HCT116 (cell line): ENCODE data around the gene ACMSD. TPM values are rescaled to one million over a fixed set of nuclear protein-coding genes. Genes with fewer than 3 reads are reported as not detected.

Experiments used
- ATAC-seq: fragments of 200-7000 bp; cut with Tn5 transposase; 2 replicates; pipeline ENCODE4 v1.9.1; 2020; ENCODE audit warnings: mild to moderate bottlenecking, moderate library complexity
- BruUV-seq: library from RNA; stranded (reverse); fragments of 400-500 nt; replicated peaks from 2 replicates; lab custom pipeline; 2021; lab: Mats Ljungman, UMichigan
- CTCF ChIA-PET: fragments of 300-600 bp; sonication (Branson Sonifier 250); formaldehyde crosslinking; loops from one replicate; lab custom pipeline; 2021; ENCODE audit warnings: antibody characterized with exemption; lab: Charles Lee
- POLR2A ChIA-PET: fragments of 300-600, 350-600 bp; sonication (Branson Sonifier 250); formaldehyde crosslinking; loops from one replicate; lab custom pipeline; 2021; ENCODE audit warnings: antibody characterized with exemption; lab: Charles Lee
- RAD21 ChIA-PET, 2 experiments: fragments of 300-600 bp; sonication (Branson Sonifier 250); formaldehyde crosslinking; loops; one replicate each; lab custom pipeline; 2023; ENCODE audit warnings: low total read pairs in 2 of 2; ENCODE audit not compliant: uncharacterized antibody in 2 of 2, unreplicated experiment in 2 of 2, low non-redundant PET in 1 of 2; lab: Charles Lee
- DNase-seq: peaks from one replicate; pipeline ENCODE4 v3.0.0-alpha.2; 2010; ENCODE audit warnings: low read depth, low spot score
- H2AFZ ChIP-seq: fragments of 200-600 bp; shearing (Covaris generic), sonication (generic); 2 replicates; pipeline ENCODE4 v1.6.1; 2017; ENCODE audit warnings: low read depth, mixed run types, mixed read lengths, antibody characterized with exemption, low read length; ENCODE audit not compliant: poor library complexity, severe bottlenecking
- H3K27ac ChIP-seq: 2 replicates; pipeline ENCODE4 v1.5.1; 2012; ENCODE audit warnings: low read depth, low read length
- H3K27me3 ChIP-seq: fragments of 200-600 bp; sonication (generic); 2 replicates; pipeline ENCODE4 v1.6.1; 2016; ENCODE audit warnings: mixed run types, low read length, mixed read lengths; ENCODE audit not compliant: insufficient read depth
- H3K36me3 ChIP-seq, 2 experiments: fragments of 200-500 bp in 1 of 2; fragments of 200-600 bp in 1 of 2; sonication (Bioruptor generic) in 1 of 2; sonication (generic) in 1 of 2; 2 replicates each; pipeline versions ENCODE4 v1.5.1 to v1.6.1; 2014 to 2016; ENCODE audit warnings: low read length in 2 of 2, inconsistent platforms in 1 of 2, mixed read lengths in 1 of 2, mixed run types in 1 of 2; ENCODE audit not compliant: insufficient read depth in 2 of 2, control insufficient read depth in 1 of 2
- H3K4me1 ChIP-seq, 2 experiments: fragments of 200-600 bp in 1 of 2; sonication (generic) in 1 of 2; 2 replicates each; pipeline versions ENCODE4 v1.5.1 to v1.6.1; 2012 to 2017; ENCODE audit warnings: low read length in 2 of 2, inconsistent platforms in 1 of 2, mild to moderate bottlenecking in 1 of 2, mixed read lengths in 1 of 2, mixed run types in 1 of 2, moderate library complexity in 1 of 2; ENCODE audit not compliant: insufficient read depth in 2 of 2, control insufficient read depth in 1 of 2
- H3K4me2 ChIP-seq: fragments of 200-600 bp; sonication (generic); 2 replicates; pipeline ENCODE4 v1.6.1; 2017; ENCODE audit warnings: mixed run types, low read length, mixed read lengths
- H3K4me3 ChIP-seq, 2 experiments: fragments of 200-600 bp in 1 of 2; sonication (generic) in 1 of 2; replicated peaks in 1 of 2; 2 replicates each; pipeline ENCODE4 v1.5.1; 2011 to 2016; ENCODE audit warnings: low read length in 2 of 2, control low read depth in 1 of 2, low read depth in 1 of 2, mild to moderate bottlenecking in 1 of 2, mixed read lengths in 1 of 2, mixed run types in 1 of 2
- H3K79me2 ChIP-seq: fragments of 200-600 bp; sonication (generic); 2 replicates; pipeline ENCODE4 v1.6.1; 2017; ENCODE audit warnings: mild to moderate bottlenecking, mixed run types, low read length, moderate library complexity, mixed read lengths; ENCODE audit not compliant: insufficient read depth
- H3K9ac ChIP-seq: fragments of 200-600 bp; sonication (generic); 2 replicates; pipeline ENCODE4 v1.6.1; 2016; ENCODE audit warnings: low read length, mixed read lengths
- H3K9me2 ChIP-seq: fragments of 200-600 bp; sonication (generic), shearing (Covaris generic); 2 replicates; pipeline ENCODE4 v1.6.1; 2017; ENCODE audit warnings: mixed run types, mild to moderate bottlenecking, moderate library complexity; ENCODE audit not compliant: insufficient read depth
- H3K9me3 ChIP-seq, 2 experiments: fragments of 200-500 bp in 1 of 2; fragments of 200-600 bp in 1 of 2; sonication (Bioruptor generic) in 1 of 2; sonication (generic) in 1 of 2; 2 replicates each; pipeline ENCODE4 v1.6.1; 2014 to 2017; ENCODE audit warnings: low read length in 2 of 2, mixed read lengths in 2 of 2, inconsistent platforms in 1 of 2, low read depth in 1 of 2, mild to moderate bottlenecking in 1 of 2, mixed run types in 1 of 2, moderate library complexity in 1 of 2; ENCODE audit not compliant: control insufficient read depth in 1 of 2, insufficient read depth in 1 of 2
- H4K20me1 ChIP-seq: fragments of 200-600 bp; sonication (generic), shearing (Covaris generic); 2 replicates; pipeline ENCODE4 v1.6.1; 2017; ENCODE audit warnings: mixed run types, mild to moderate bottlenecking, moderate library complexity; ENCODE audit not compliant: insufficient read depth
- CEBPB ChIP-seq: IDR thresholded peaks from 2 replicates; pipeline ENCODE4 v1.6.1; 2012; ENCODE audit warnings: low read depth
- CTCF ChIP-seq, 3 experiments: fragments of 200-600 bp in 1 of 3; sonication (generic) in 1 of 3; IDR thresholded peaks in 2 of 3; conservative IDR thresholded peaks in 1 of 3; 2 replicates each; pipeline ENCODE4 v1.5.1; 2012 to 2017; ENCODE audit warnings: low read depth in 2 of 3, low read length in 2 of 3, antibody characterized with exemption in 1 of 3, borderline replicate concordance in 1 of 3, control low read depth in 1 of 3, mild to moderate bottlenecking in 1 of 3, mixed read lengths in 1 of 3, mixed run types in 1 of 3, moderate library complexity in 1 of 3; ENCODE audit not compliant: insufficient read depth in 1 of 3
- EGR1 ChIP-seq: IDR thresholded peaks from 2 replicates; pipeline ENCODE4 v1.6.1; 2012; ENCODE audit warnings: low read depth
- EZH2 ChIP-seq: fragments of 200-600 bp; sonication (generic); IDR thresholded peaks from 2 replicates; pipeline ENCODE4 v1.6.1; 2017; ENCODE audit warnings: antibody characterized with exemption, mixed run types
- FOSL1 ChIP-seq: IDR thresholded peaks from 2 replicates; pipeline ENCODE4 v1.6.1; 2012; ENCODE audit warnings: low read depth
- JUND ChIP-seq: IDR thresholded peaks from 2 replicates; pipeline ENCODE4 v1.6.1; 2012
- MAX ChIP-seq: IDR thresholded peaks from 2 replicates; pipeline ENCODE4 v1.6.1; 2012
- POLR2A ChIP-seq: IDR thresholded peaks from 2 replicates; pipeline ENCODE4 v1.7.0; 2011; ENCODE audit warnings: borderline replicate concordance; ENCODE audit not compliant: insufficient read depth, insufficient read length; ENCODE audit errors: extremely low read depth
- REST ChIP-seq: IDR thresholded peaks from 2 replicates; pipeline ENCODE4 v1.6.1; 2012; ENCODE audit warnings: low read depth
- SRF ChIP-seq: IDR thresholded peaks from 2 replicates; pipeline ENCODE4 v1.6.1; 2012; ENCODE audit warnings: low read depth
- TCF7L2 ChIP-seq: IDR thresholded peaks from 2 replicates; pipeline ENCODE4 v1.7.0; 2011; ENCODE audit warnings: borderline replicate concordance, inconsistent platforms; ENCODE audit not compliant: insufficient read depth, insufficient read length; ENCODE audit errors: extremely low read depth
- YY1 ChIP-seq: IDR thresholded peaks from 2 replicates; pipeline ENCODE4 v1.6.1; 2011; ENCODE audit warnings: low read length, low read depth, moderate library complexity, mild to moderate bottlenecking; ENCODE audit not compliant: insufficient replicate concordance; ENCODE audit errors: extremely low read depth
- ZBTB33 ChIP-seq: IDR thresholded peaks from 2 replicates; pipeline ENCODE4 v1.6.1; 2011; ENCODE audit warnings: mild to moderate bottlenecking, low read length, moderate library complexity; ENCODE audit not compliant: insufficient replicate concordance; ENCODE audit errors: extremely low read depth
- ZFX ChIP-seq: fragments of 450-650 bp; IDR thresholded peaks from 2 replicates; pipeline ENCODE4 v1.6.1; 2017
- ZNF274 ChIP-seq: fragments of 200-500 bp; sonication (Bioruptor generic); IDR thresholded peaks from 2 replicates; pipeline ENCODE4 v1.6.1; 2014; ENCODE audit warnings: mild to moderate bottlenecking, low read depth, low read length, inconsistent platforms
- intact Hi-C: fragments of 100-400 bp; cut with micrococcal nuclease; formaldehyde crosslinking; loops from 2 replicates; pipeline ENCODE4 v1.10.0; 2022
- total RNA-seq: library from RNA; stranded (reverse); gene quantifications from one replicate; pipeline ENCODE4 v1.2.1, GENCODE V29; 2021; ENCODE audit not compliant: unreplicated experiment

Gene ACMSD
- total RNA-seq, 1 experiment from 2014 or later, result not detected

- TF ChIP-seq CTCF (IDR thresholded peaks at IDR 0.05 in 2 of 3, conservative IDR thresholded peaks at IDR 0.05 in 1 of 3; ENCODE audit: borderline replicate concordance in 1 of 3, insufficient read depth in 1 of 3, low read depth in 2 of 3, low read length in 2 of 3), result no peak
Measured at GRCh38 chr2:134795765-134796164, 42.7 kb upstream of the ACMSD start (continued).

GRCh38 chr2:134796373-134796772 lies 42.0 kb upstream of the ACMSD start:
- intact Hi-C loops, result no loop called here
- H3K27ac ChIP-seq, result no peak overlapping the region
- H3K79me2 ChIP-seq, result no peaks in the 10 kb centered on the region
- ChIA-PET RAD21 (no interaction called here), CTCF (no interaction called here), POLR2A (no interaction called here)
- no peaks in the 10 kb centered on the region for H3K36me3 ChIP-seq
- no peaks in the 10 kb centered on the region for H4K20me1 ChIP-seq
- DNase-seq, result no peak
- BruUV-seq, result no TSS peak
- no peaks in the 10 kb centered on the region for H3K9me3 ChIP-seq
- no peak overlapping the region for H3K4me3 ChIP-seq
- no peaks in the 10 kb centered on the region for H3K9me2 ChIP-seq
- no peak overlapping the region for H2AFZ ChIP-seq
- H3K4me1 ChIP-seq, result no peaks in the 10 kb centered on the region
- no peak overlapping the region for H3K9ac ChIP-seq
- no peak for ATAC-seq
- no peak overlapping the region for H3K4me2 ChIP-seq
- no peaks in the 10 kb centered on the region for H3K27me3 ChIP-seq
- TF ChIP-seq MAX (no peak), ZNF274 (no peak), TCF7L2 (no peak), SRF (no peak), EZH2 (no peak), YY1 (no peak), JUND (no peak), ZFX (no peak), CEBPB (no peak), POLR2A (no peak), ZBTB33 (no peak), CTCF (IDR thresholded peaks at IDR 0.05 in 2 of 3, conservative IDR thresholded peaks at IDR 0.05 in 1 of 3; ENCODE audit: borderline replicate concordance in 1 of 3, insufficient read depth in 1 of 3, low read depth in 2 of 3, low read length in 2 of 3) (no peak), FOSL1 (no peak), EGR1 (no peak), REST (no peak)
